H9 (cell line): Measurements from ENCODE around the gene MRPL36. TPM values are rescaled to one million over a fixed set of nuclear protein-coding genes. Genes with fewer than 3 reads are reported as not detected.
A peak's percentile ranks its signal among the peaks of the same experiment; 100 is the strongest.

ENCODE experiments used
- DNase-seq: peaks from one replicate; pipeline ENCODE4 v3.0.0-alpha.2; 2017
- H2AFZ ChIP-seq: one replicate; pipeline ENCODE4 v1.6.1; 2013; ENCODE audit warnings: mild to moderate bottlenecking, low read length, control low read depth, moderate library complexity
- H2AK5ac ChIP-seq: 2 replicates; pipeline ENCODE4 v1.6.1; 2013; ENCODE audit warnings: low read length, control low read depth, mixed read lengths; ENCODE audit not compliant: insufficient read length
- H2BK120ac ChIP-seq: one replicate; pipeline ENCODE4 v1.6.1; 2013; ENCODE audit warnings: low read depth, mild to moderate bottlenecking, low read length, control low read depth, inconsistent platforms; ENCODE audit not compliant: poor library complexity, severe bottlenecking
- H2BK12ac ChIP-seq: 2 replicates; pipeline ENCODE4 v1.6.1; 2013; ENCODE audit warnings: low read length, control low read depth, mixed read lengths, low read depth; ENCODE audit not compliant: insufficient read length
- H2BK15ac ChIP-seq: 2 replicates; pipeline ENCODE4 v1.6.1; 2013; ENCODE audit warnings: low read depth, low read length, control low read depth
- H2BK20ac ChIP-seq: one replicate; pipeline ENCODE4 v1.6.1; 2013; ENCODE audit warnings: low read depth, mild to moderate bottlenecking, low read length, control low read depth, inconsistent platforms; ENCODE audit not compliant: poor library complexity, severe bottlenecking
- H2BK5ac ChIP-seq: 2 replicates; pipeline ENCODE4 v1.6.1; 2013; ENCODE audit warnings: low read length, control low read depth, mixed read lengths; ENCODE audit not compliant: insufficient read length
- H3K14ac ChIP-seq: 2 replicates; pipeline ENCODE4 v1.6.1; 2013; ENCODE audit warnings: low read length, control low read depth; ENCODE audit not compliant: insufficient read depth
- H3K18ac ChIP-seq: 2 replicates; pipeline ENCODE4 v1.6.1; 2013; ENCODE audit warnings: low read depth, mild to moderate bottlenecking, mixed read lengths, low read length, control low read depth; ENCODE audit not compliant: insufficient read length
- H3K23ac ChIP-seq: 2 replicates; pipeline ENCODE4 v1.6.1; 2013; ENCODE audit warnings: low read length, control low read depth, mixed read lengths, low read depth; ENCODE audit not compliant: insufficient read length
- H3K23me2 ChIP-seq: 2 replicates; pipeline ENCODE4 v1.6.1; 2013; ENCODE audit warnings: low read depth, mild to moderate bottlenecking, mixed read lengths, low read length, control low read depth; ENCODE audit not compliant: insufficient read length, poor library complexity, severe bottlenecking
- H3K27ac ChIP-seq: 2 replicates; pipeline ENCODE4 v1.5.1; 2013; ENCODE audit warnings: low read length, control low read depth, mixed read lengths, low read depth; ENCODE audit not compliant: insufficient read length
- H3K27me3 ChIP-seq: 2 replicates; pipeline ENCODE4 v1.6.1; 2013; ENCODE audit warnings: low read length, control low read depth, inconsistent platforms; ENCODE audit not compliant: insufficient read depth
- H3K4ac ChIP-seq: 2 replicates; pipeline ENCODE4 v1.6.1; 2013; ENCODE audit warnings: low read depth, mild to moderate bottlenecking, control low read depth, inconsistent platforms, low read length, moderate library complexity
- H3K4me1 ChIP-seq: 2 replicates; pipeline ENCODE4 v1.6.1; 2013; ENCODE audit warnings: low read length, control low read depth, inconsistent platforms; ENCODE audit not compliant: insufficient read depth
- H3K4me2 ChIP-seq: 2 replicates; pipeline ENCODE4 v1.6.1; 2013; ENCODE audit warnings: low read length, control low read depth, mixed read lengths; ENCODE audit not compliant: insufficient read length, insufficient read depth
- H3K56ac ChIP-seq: 2 replicates; pipeline ENCODE4 v1.6.1; 2013; ENCODE audit warnings: low read depth, mild to moderate bottlenecking, mixed read lengths, low read length, control low read depth; ENCODE audit not compliant: insufficient read length
- H3K79me1 ChIP-seq: 2 replicates; pipeline ENCODE4 v1.6.1; 2013; ENCODE audit warnings: low read depth, mild to moderate bottlenecking, moderate library complexity, low read length, control low read depth, inconsistent platforms; ENCODE audit not compliant: insufficient read depth, poor library complexity, severe bottlenecking
- H3K79me2 ChIP-seq: 2 replicates; pipeline ENCODE4 v1.6.1; 2013; ENCODE audit warnings: low read length, control low read depth, inconsistent platforms; ENCODE audit not compliant: insufficient read depth
- H3K9ac ChIP-seq: 2 replicates; pipeline ENCODE4 v1.6.1; 2013; ENCODE audit warnings: low read length, control low read depth, mixed read lengths; ENCODE audit not compliant: insufficient read length; ENCODE audit errors: extremely low read depth
- H3K9me3 ChIP-seq: one replicate; pipeline ENCODE4 v1.6.1; 2013; ENCODE audit warnings: low read depth, low read length, inconsistent platforms; ENCODE audit not compliant: control insufficient read depth
- H3T11ph ChIP-seq: one replicate; pipeline ENCODE4 v1.6.1; 2013; ENCODE audit warnings: mild to moderate bottlenecking, low read length, control low read depth, inconsistent platforms
- H4K20me1 ChIP-seq: one replicate; pipeline ENCODE4 v1.6.1; 2013; ENCODE audit not compliant: control insufficient read depth, insufficient read length, insufficient read depth
- H4K5ac ChIP-seq: 2 replicates; pipeline ENCODE4 v1.6.1; 2013; ENCODE audit warnings: low read depth, mild to moderate bottlenecking, mixed read lengths, low read length, control low read depth; ENCODE audit not compliant: insufficient read length
- H4K8ac ChIP-seq: replicated peaks from 2 replicates; pipeline ENCODE4 v1.6.1; 2013; ENCODE audit warnings: low read length, control low read depth, mixed read lengths, low read depth; ENCODE audit not compliant: insufficient read length
- H4K91ac ChIP-seq: 2 replicates; pipeline ENCODE4 v1.6.1; 2013; ENCODE audit warnings: low read depth, mild to moderate bottlenecking, moderate library complexity, mixed read lengths, low read length, control low read depth; ENCODE audit not compliant: insufficient read length
- H3K27ac Mint-ChIP-seq, 3 experiments: 2 replicates in 2 of 3; 3 replicates in 1 of 3; pipeline ENCODE4 v1.8.0; 2020 to 2021; ENCODE audit warnings: mixed read lengths in 3 of 3, mild to moderate bottlenecking in 1 of 3, moderate library complexity in 1 of 3
- H3K27me3 Mint-ChIP-seq: 2 replicates; pipeline ENCODE4 v1.8.0; 2021; ENCODE audit warnings: low read depth, mild to moderate bottlenecking, moderate library complexity, mixed read lengths
- H3K36me3 Mint-ChIP-seq, 3 experiments: 2 replicates in 2 of 3; 3 replicates in 1 of 3; pipeline ENCODE4 v1.8.0; 2020 to 2021; ENCODE audit warnings: low read depth in 3 of 3, mixed read lengths in 3 of 3; ENCODE audit not compliant: insufficient read depth in 1 of 3
- H3K4me1 Mint-ChIP-seq, 2 experiments: 2 replicates each; pipeline ENCODE4 v1.8.0; 2020; ENCODE audit warnings: mixed read lengths in 2 of 2
- H3K4me3 Mint-ChIP-seq, 2 experiments: 2 replicates in 1 of 2; 3 replicates in 1 of 2; pipeline ENCODE4 v1.8.0; 2020 to 2021; ENCODE audit warnings: mild to moderate bottlenecking in 2 of 2, mixed read lengths in 2 of 2, moderate library complexity in 1 of 2
- H3K9me3 Mint-ChIP-seq, 2 experiments: 2 replicates in 1 of 2; 3 replicates in 1 of 2; pipeline ENCODE4 v1.8.0; 2020; ENCODE audit warnings: mild to moderate bottlenecking in 2 of 2, mixed read lengths in 2 of 2, moderate library complexity in 1 of 2
- CTCF ChIP-seq: fragments of 200-600 bp; sonication (generic); conservative IDR thresholded peaks from 3 replicates; pipeline ENCODE4 v1.8.0; 2021; ENCODE audit warnings: antibody characterized with exemption, mild to moderate bottlenecking
- WGBS: extraction: QIAGEN DNeasy Blood & Tissue Kit; methylation state at CpG from one replicate; pipeline ENCODE4 v1.1.7; 2013; ENCODE audit warnings: missing lambda C conversion rate, low lambda C conversion rate, mixed read lengths; ENCODE audit not compliant: insufficient read length; ENCODE audit errors: extremely low coverage; 5-methylcytosine and 5-hydroxymethylcytosine counted together
- total RNA-seq: library from RNA; stranded (reverse); gene quantifications from 2 replicates; pipeline ENCODE4 v1.2.1, GENCODE V29; 2021

MRPL36 gene
- total RNA-seq, 1 experiment from 2014 or later = 67.3 TPM

- no peak overlapping the region for H2BK5ac ChIP-seq
Measured at GRCh38 chr5:1750469-1750868, 49.2 kb downstream of the MRPL36 start.

More at GRCh38 chr5:1750469-1750868, 49.2 kb downstream of the MRPL36 start:
- H2BK15ac ChIP-seq = no peak overlapping the region
- no peak overlapping the region for H4K91ac ChIP-seq
- Mint-ChIP-seq H3K9me3 (no peaks in the 10 kb centered on the region), H3K4me3 (no peak overlapping the region), H3K36me3 (0 out of 7 replicates have a peak, but pooled peaks cover 0 to 3% (median 0%) of the 10 kb centered on the region in 3 experiments), H3K27me3 (peaks cover 7% of the 10 kb centered on the region), H3K4me1 (peaks cover 5 to 15% of the 10 kb centered on the region in 2 experiments), H3K27ac (no peak overlapping the region)
- DNase-seq = peak; percentile 12
- no peak overlapping the region for H3T11ph ChIP-seq
- no CpG with 5 or more reads among the region's 17 CpGs for WGBS
- no peak overlapping the region for H3K4ac ChIP-seq
- no peak overlapping the region for H3K23ac ChIP-seq
- no peak overlapping the region for H3K14ac ChIP-seq
- H2BK120ac ChIP-seq = no peak overlapping the region
- TF ChIP-seq CTCF = no peak
- no peaks in the 10 kb centered on the region for H3K79me2 ChIP-seq
- H4K20me1 ChIP-seq = no peaks in the 10 kb centered on the region
- no peak overlapping the region for H2BK20ac ChIP-seq
- no peak overlapping the region for H2BK12ac ChIP-seq
- no peak overlapping the region for H3K18ac ChIP-seq
- H4K8ac ChIP-seq = no peak overlapping the region
- no peak overlapping the region for H3K9ac ChIP-seq
- no peaks in the 10 kb centered on the region for H3K79me1 ChIP-seq
- H3K27me3 ChIP-seq = no peaks in the 10 kb centered on the region
- no peak overlapping the region for H3K56ac ChIP-seq
- no peak overlapping the region for H2AFZ ChIP-seq
- no peak overlapping the region for H3K4me2 ChIP-seq
- H3K4me1 ChIP-seq = no peaks in the 10 kb centered on the region
- H3K9me3 ChIP-seq = no peaks in the 10 kb centered on the region
- no peak overlapping the region for H3K27ac ChIP-seq
- H2AK5ac ChIP-seq = no peak overlapping the region
- H3K23me2 ChIP-seq = no peaks in the 10 kb centered on the region
- no peak overlapping the region for H4K5ac ChIP-seq
